Smooth muscle cell (in vitro differentiated cells): Measurements from ENCODE around the gene FAM204A. TPM values are rescaled to one million over a fixed set of nuclear protein-coding genes. Genes with fewer than 3 reads are reported as not detected.

Source experiments
- DNase-seq: peaks from one replicate; lab custom pipeline; 2025; ENCODE audit not compliant: unreplicated experiment; lab: John Stamatoyannopoulos, UW
- H2AFZ ChIP-seq: fragments of 200-600 bp; sonication (generic); 2 replicates; pipeline ENCODE4 v1.6.0; 2016; ENCODE audit warnings: antibody characterized with exemption, low read depth, mild to moderate bottlenecking
- H3F3A ChIP-seq: fragments of 200-600 bp; sonication (generic); 2 replicates; pipeline ENCODE4 v1.6.0; 2017; ENCODE audit warnings: antibody characterized with exemption, low read depth
- H3K27ac ChIP-seq: fragments of 200-600 bp; sonication (generic); 2 replicates; pipeline ENCODE4 v1.5.1; 2016; ENCODE audit warnings: low read depth, mild to moderate bottlenecking
- H3K27me3 ChIP-seq: fragments of 200-600 bp; sonication (generic); 2 replicates; pipeline ENCODE4 v1.6.1; 2016; ENCODE audit warnings: low read depth, mild to moderate bottlenecking
- H3K36me3 ChIP-seq: fragments of 200-600 bp; sonication (generic); 2 replicates; pipeline ENCODE4 v1.5.1; 2016; ENCODE audit warnings: low read depth
- H3K4me1 ChIP-seq: fragments of 200-600 bp; sonication (generic); 2 replicates; pipeline ENCODE4 v1.5.1; 2016; ENCODE audit warnings: low read depth
- H3K4me2 ChIP-seq: fragments of 200-600 bp; sonication (generic); 2 replicates; pipeline ENCODE4 v1.6.0; 2016; ENCODE audit warnings: mild to moderate bottlenecking
- H3K4me3 ChIP-seq: fragments of 200-600 bp; sonication (generic); 2 replicates; pipeline ENCODE4 v1.5.1; 2016; ENCODE audit warnings: mild to moderate bottlenecking
- H3K79me2 ChIP-seq: fragments of 200-600 bp; sonication (generic); 2 replicates; pipeline ENCODE4 v1.6.0; 2016; ENCODE audit warnings: low read depth, mild to moderate bottlenecking
- H3K9ac ChIP-seq: fragments of 200-600 bp; sonication (generic); 2 replicates; pipeline ENCODE4 v1.6.0; 2016; ENCODE audit warnings: low read depth
- H3K9me3 ChIP-seq: fragments of 200-600 bp; sonication (generic); replicated peaks from 2 replicates; pipeline ENCODE4 v1.5.1; 2016; ENCODE audit warnings: low read depth
- H4K20me1 ChIP-seq: fragments of 200-600 bp; sonication (generic); 2 replicates; pipeline ENCODE4 v1.6.0; 2016; ENCODE audit warnings: low read depth
- WGBS: methylation state at CpG from one replicate; pipeline ENCODE4 v1.1.7; 2016; ENCODE audit warnings: low lambda C conversion rate; 5-methylcytosine and 5-hydroxymethylcytosine counted together
- polyA plus RNA-seq: library from polyadenylated mRNA; unstranded; fragments of >200 nt; fragmentation: Nextera tagmentation; extraction: Ambion mirVana; gene quantifications from 2 replicates; pipeline ENCODE4 v1.2.1, GENCODE V29; 2016
- total RNA-seq: library from RNA; depleted of rRNA; stranded (reverse); fragments of >200 nt; gene quantifications from 2 replicates; pipeline ENCODE4 v1.2.3, GENCODE V29; 2014
- TF ChIP-seq, protein P1 (sequence below): fragments of 200-600 bp; sonication (generic); IDR thresholded peaks from 2 replicates; pipeline ENCODE4 v1.5.1; 2017; ENCODE audit warnings: borderline replicate concordance, mild to moderate bottlenecking, antibody characterized with exemption; ENCODE audit not compliant: insufficient read depth, poor library complexity, severe bottlenecking

Gene FAM204A
- total and polyA plus RNA-seq, 2 experiments from 2014 or later: 67.9 to 73.4 TPM

DNA sequence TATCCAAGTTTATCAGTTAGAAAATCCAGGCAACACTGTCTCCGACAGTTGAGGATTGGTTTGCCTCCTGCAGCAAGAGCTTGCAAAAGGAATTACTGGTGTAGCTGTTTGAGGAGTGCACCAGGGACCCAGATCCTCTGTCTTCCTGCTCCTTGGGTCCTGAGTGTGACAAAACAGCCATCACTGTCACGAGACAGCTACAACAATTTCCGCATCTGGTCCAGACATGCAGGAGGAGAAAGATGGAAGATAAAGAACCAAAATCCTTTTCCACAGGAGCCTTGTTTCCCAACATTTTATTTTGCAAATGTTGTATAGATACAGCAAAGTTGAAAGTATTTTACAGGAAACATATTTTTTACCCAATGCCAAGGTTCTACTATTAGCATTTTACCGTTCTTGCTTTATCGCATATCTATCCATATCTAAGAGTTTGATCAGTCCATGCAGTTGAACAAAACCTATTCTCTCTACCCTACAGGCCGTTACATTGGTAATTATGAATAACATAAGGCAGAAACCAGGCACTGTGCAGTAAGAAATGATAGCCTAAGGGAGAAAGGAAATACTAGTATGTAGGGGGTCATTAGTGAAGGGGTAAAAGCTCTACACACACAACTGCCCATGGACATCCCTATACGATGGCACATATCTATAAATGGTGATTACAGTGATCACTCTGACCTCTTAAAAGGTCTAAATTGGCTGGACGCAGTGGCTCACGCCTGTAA, 54.9 kb downstream of the FAM204A start:
- TF ChIP-seq, protein P1, sequence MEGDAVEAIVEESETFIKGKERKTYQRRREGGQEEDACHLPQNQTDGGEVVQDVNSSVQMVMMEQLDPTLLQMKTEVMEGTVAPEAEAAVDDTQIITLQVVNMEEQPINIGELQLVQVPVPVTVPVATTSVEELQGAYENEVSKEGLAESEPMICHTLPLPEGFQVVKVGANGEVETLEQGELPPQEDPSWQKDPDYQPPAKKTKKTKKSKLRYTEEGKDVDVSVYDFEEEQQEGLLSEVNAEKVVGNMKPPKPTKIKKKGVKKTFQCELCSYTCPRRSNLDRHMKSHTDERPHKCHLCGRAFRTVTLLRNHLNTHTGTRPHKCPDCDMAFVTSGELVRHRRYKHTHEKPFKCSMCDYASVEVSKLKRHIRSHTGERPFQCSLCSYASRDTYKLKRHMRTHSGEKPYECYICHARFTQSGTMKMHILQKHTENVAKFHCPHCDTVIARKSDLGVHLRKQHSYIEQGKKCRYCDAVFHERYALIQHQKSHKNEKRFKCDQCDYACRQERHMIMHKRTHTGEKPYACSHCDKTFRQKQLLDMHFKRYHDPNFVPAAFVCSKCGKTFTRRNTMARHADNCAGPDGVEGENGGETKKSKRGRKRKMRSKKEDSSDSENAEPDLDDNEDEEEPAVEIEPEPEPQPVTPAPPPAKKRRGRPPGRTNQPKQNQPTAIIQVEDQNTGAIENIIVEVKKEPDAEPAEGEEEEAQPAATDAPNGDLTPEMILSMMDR: no peak
- Histone ChIP-seq H4K20me1 (no peaks in the 10 kb centered on the region), H3K4me2 (no peak overlapping the region), H3K4me3 (no peak overlapping the region), H3K9ac (no peak overlapping the region), H3K27ac (no peak overlapping the region), H3K27me3 (peaks cover 6% of the 10 kb centered on the region), H2AFZ (no peak overlapping the region), H3K79me2 (no peaks in the 10 kb centered on the region), H3K9me3 (no peaks in the 10 kb centered on the region), H3K36me3 (no peaks in the 10 kb centered on the region), H3F3A (no peaks in the 10 kb centered on the region), H3K4me1 (no peaks in the 10 kb centered on the region)
- WGBS: 88% methylated on average over 9 of the region's 9 CpGs
- DNase-seq: no peak

DNA sequence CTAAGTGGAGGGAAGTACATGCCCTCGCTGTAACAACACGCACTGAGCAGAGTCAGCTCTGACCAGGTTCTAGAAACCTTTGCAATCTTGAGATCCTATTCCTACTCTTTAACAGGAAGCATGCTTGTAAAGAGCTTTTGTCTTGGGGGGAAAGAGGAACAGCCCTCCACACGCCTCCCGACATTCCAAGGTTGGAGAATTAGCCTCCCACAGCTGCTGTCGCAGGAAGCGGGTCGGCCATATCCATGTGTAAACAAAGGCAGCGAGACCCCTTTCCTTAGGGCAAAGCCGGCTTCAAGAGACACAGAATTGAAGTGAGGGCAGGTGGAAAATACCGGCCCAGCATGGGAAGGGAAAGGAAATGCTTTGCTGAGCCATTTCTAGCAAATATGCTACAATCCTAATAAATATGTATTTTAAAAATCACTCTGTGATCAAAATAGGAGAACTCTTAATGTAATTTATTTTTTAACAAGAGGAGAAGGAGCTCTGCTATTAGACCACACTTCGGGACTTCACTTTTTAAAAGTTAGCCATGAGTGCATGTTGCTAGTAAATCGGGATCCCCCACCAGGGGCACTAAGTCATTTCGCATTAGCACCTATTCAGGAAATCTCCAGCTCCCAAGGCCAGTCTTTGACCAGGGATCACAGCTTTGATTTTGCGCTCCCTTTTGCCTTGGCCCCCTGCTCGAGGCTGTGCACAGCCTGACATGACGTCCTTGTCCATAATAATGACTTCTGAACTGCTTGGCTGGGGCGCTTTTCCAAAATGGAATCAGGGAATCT, 55.9 kb downstream of the FAM204A start:
- Histone ChIP-seq H3F3A (no peaks in the 10 kb centered on the region), H3K27me3 (peaks cover 6% of the 10 kb centered on the region), H3K79me2 (no peaks in the 10 kb centered on the region), H3K9me3 (no peaks in the 10 kb centered on the region), H3K4me2 (no peak overlapping the region), H3K36me3 (no peaks in the 10 kb centered on the region), H3K4me1 (no peaks in the 10 kb centered on the region), H3K27ac (no peak overlapping the region), H4K20me1 (no peaks in the 10 kb centered on the region), H3K9ac (no peak overlapping the region), H2AFZ (no peak overlapping the region), H3K4me3 (no peak overlapping the region)
- WGBS: 78% methylated on average over 17 of the region's 17 CpGs
- no peak for DNase-seq
- TF ChIP-seq, protein P1: no peak

GRCh38 chr10:118282670-118283069, 59.5 kb downstream of the FAM204A start:
- H3K79me2 ChIP-seq: no peaks in the 10 kb centered on the region
- no peaks in the 10 kb centered on the region for H3F3A ChIP-seq
- H2AFZ ChIP-seq: no peak overlapping the region
- no peaks in the 10 kb centered on the region for H3K36me3 ChIP-seq
- H3K27ac ChIP-seq: no peak overlapping the region
- DNase-seq: no peak
- H3K27me3 ChIP-seq: no peaks in the 10 kb centered on the region
- WGBS: no CpG with 5 or more reads among the region's 1 CpG
- no peaks in the 10 kb centered on the region for H3K9me3 ChIP-seq
- no peak overlapping the region for H3K4me2 ChIP-seq
- H4K20me1 ChIP-seq: no peaks in the 10 kb centered on the region
- H3K4me1 ChIP-seq: no peaks in the 10 kb centered on the region
- H3K9ac ChIP-seq: no peak overlapping the region
- no peak overlapping the region for H3K4me3 ChIP-seq
- TF ChIP-seq, protein P1: no peak
